WTC11 (cell line): ENCODE measurements around the gene AGBL5. TPM values are rescaled to one million over a fixed set of nuclear protein-coding genes. Genes with fewer than 3 reads are reported as not detected.
A peak's percentile ranks its signal among the peaks of the same experiment; 100 is the strongest.

ENCODE experiments used
- ATAC-seq: fragments of 200-7000 bp; cut with Tn5 transposase; 2 replicates; pipeline ENCODE4 v1.10.0; 2021; ENCODE audit warnings: mild to moderate bottlenecking, moderate library complexity
- CTCF ChIA-PET: fragments of 300-600 bp; sonication (Branson Sonifier 250); formaldehyde crosslinking; loops from one replicate; lab custom pipeline; 2021; ENCODE audit warnings: antibody characterized with exemption; lab: Charles Lee
- POLR2A ChIA-PET: fragments of 350-600 bp; sonication (Branson Sonifier 250); formaldehyde crosslinking; loops from one replicate; lab custom pipeline; 2021; ENCODE audit warnings: antibody characterized with exemption; lab: Charles Lee
- DNase-seq: peaks from one replicate; pipeline ENCODE4 v3.0.0; 2021; ENCODE audit warnings: low spot score
- H3K27ac Mint-ChIP-seq: 2 replicates; pipeline ENCODE4 v1.8.0; 2021; ENCODE audit warnings: mixed read lengths
- H3K27me3 Mint-ChIP-seq: 2 replicates; pipeline ENCODE4 v1.8.0; 2021; ENCODE audit warnings: low read depth, mild to moderate bottlenecking, moderate library complexity, mixed read lengths
- H3K36me3 Mint-ChIP-seq: 2 replicates; pipeline ENCODE4 v1.8.0; 2021; ENCODE audit warnings: mixed read lengths
- H3K4me1 Mint-ChIP-seq: 2 replicates; pipeline ENCODE4 v1.8.0; 2022; ENCODE audit warnings: mixed read lengths
- H3K4me3 Mint-ChIP-seq: 2 replicates; pipeline ENCODE4 v1.8.0; 2021; ENCODE audit warnings: mild to moderate bottlenecking, moderate library complexity, mixed read lengths
- H3K9me3 Mint-ChIP-seq: 2 replicates; pipeline ENCODE4 v1.8.0; 2021; ENCODE audit warnings: mixed read lengths
- ATF1 ChIP-seq: sonication (generic); formaldehyde crosslinking; IDR thresholded peaks from 2 replicates; pipeline ENCODE4 v1.8.1; 2023; ENCODE audit warnings: mild to moderate bottlenecking, moderate library complexity, missing genetic modification reagents
- CBFB ChIP-seq: sonication (generic); formaldehyde crosslinking; IDR thresholded peaks from 2 replicates; pipeline ENCODE4 v1.8.1; 2022; ENCODE audit warnings: mild to moderate bottlenecking, low read depth, missing genetic modification reagents
- CREB1 ChIP-seq: sonication (generic); formaldehyde crosslinking; IDR thresholded peaks from 2 replicates; pipeline ENCODE4 v1.8.0; 2023; ENCODE audit warnings: mild to moderate bottlenecking, missing genetic modification reagents
- CTCF ChIP-seq: fragments of 200-600 bp; IDR thresholded peaks from 2 replicates; pipeline ENCODE4 v1.8.0; 2022; ENCODE audit warnings: antibody characterized with exemption
- ESRRA ChIP-seq: sonication (generic); formaldehyde crosslinking; IDR thresholded peaks from 2 replicates; pipeline ENCODE4 v1.8.1; 2022; ENCODE audit warnings: mild to moderate bottlenecking, missing genetic modification reagents, borderline replicate concordance
- ETV6 ChIP-seq: sonication (generic); formaldehyde crosslinking; IDR thresholded peaks from 2 replicates; pipeline ENCODE4 v1.8.1; 2022; ENCODE audit warnings: mild to moderate bottlenecking, missing genetic modification reagents
- MLX ChIP-seq: sonication (generic); formaldehyde crosslinking; IDR thresholded peaks from 2 replicates; pipeline ENCODE4 v1.8.1; 2023; ENCODE audit warnings: mild to moderate bottlenecking, missing genetic modification reagents, moderate library complexity
- MYBL2 ChIP-seq: sonication (generic); formaldehyde crosslinking; IDR thresholded peaks from 2 replicates; pipeline ENCODE4 v1.8.1; 2023; ENCODE audit warnings: mild to moderate bottlenecking, moderate library complexity, missing genetic modification reagents
- NFATC4 ChIP-seq: fragments of 250-450 bp; sonication (Bioruptor Pico); IDR thresholded peaks from 2 replicates; pipeline ENCODE4 v1.9.0; 2021; ENCODE audit warnings: mild to moderate bottlenecking
- NR1H2 ChIP-seq: sonication (generic); formaldehyde crosslinking; IDR thresholded peaks from 2 replicates; pipeline ENCODE4 v1.9.0; 2021; ENCODE audit warnings: mild to moderate bottlenecking, moderate library complexity, missing genetic modification reagents
- OVOL2 ChIP-seq: fragments of 250-450 bp; sonication (Bioruptor Pico); IDR thresholded peaks from 2 replicates; pipeline ENCODE4 v1.9.0; 2021; ENCODE audit warnings: mild to moderate bottlenecking, borderline replicate concordance
- PRDM15 ChIP-seq: sonication (generic); formaldehyde crosslinking; IDR thresholded peaks from 2 replicates; pipeline ENCODE4 v1.8.0; 2022; ENCODE audit warnings: missing genetic modification reagents
- SP1 ChIP-seq: sonication (generic); formaldehyde crosslinking; conservative IDR thresholded peaks from 2 replicates; pipeline ENCODE4 v1.8.1; 2022; ENCODE audit warnings: missing genetic modification reagents
- TCF7 ChIP-seq: sonication (generic); formaldehyde crosslinking; IDR thresholded peaks from 2 replicates; pipeline ENCODE4 v1.8.0; 2022; ENCODE audit warnings: mild to moderate bottlenecking, low read depth, missing genetic modification reagents, moderate library complexity
- TEAD1 ChIP-seq: sonication (generic); formaldehyde crosslinking; IDR thresholded peaks from 2 replicates; pipeline ENCODE4 v1.8.0; 2022; ENCODE audit warnings: mild to moderate bottlenecking, missing genetic modification reagents
- ZNF138 ChIP-seq: sonication (generic); formaldehyde crosslinking; conservative IDR thresholded peaks from 2 replicates; pipeline ENCODE4 v1.8.1; 2022; ENCODE audit warnings: mild to moderate bottlenecking, moderate library complexity, missing genetic modification reagents
- ZNF219 ChIP-seq: sonication (generic); formaldehyde crosslinking; IDR thresholded peaks from 2 replicates; pipeline ENCODE4 v1.8.0; 2023; ENCODE audit warnings: missing genetic modification reagents, mild to moderate bottlenecking, borderline replicate concordance
- ZNF232 ChIP-seq: sonication (generic); formaldehyde crosslinking; IDR thresholded peaks from 2 replicates; pipeline ENCODE4 v1.8.0; 2022; ENCODE audit warnings: mild to moderate bottlenecking, missing genetic modification reagents
- ZNF263 ChIP-seq: sonication (generic); formaldehyde crosslinking; IDR thresholded peaks from 2 replicates; pipeline ENCODE4 v1.8.1; 2022; ENCODE audit warnings: low read depth, mild to moderate bottlenecking, moderate library complexity, missing genetic modification reagents
- ZNF317 ChIP-seq: sonication (generic); formaldehyde crosslinking; IDR thresholded peaks from 2 replicates; pipeline ENCODE4 v1.8.1; 2023; ENCODE audit warnings: low read depth, mild to moderate bottlenecking, moderate library complexity, missing genetic modification reagents, borderline replicate concordance
- ZNF416 ChIP-seq: fragments of 250-450 bp; sonication (Bioruptor Pico); IDR thresholded peaks from 2 replicates; pipeline ENCODE4 v1.9.0; 2021; ENCODE audit warnings: mild to moderate bottlenecking, inconsistent platforms
- ZNF423 ChIP-seq: fragments of 250-450 bp; sonication (Bioruptor Pico); IDR thresholded peaks from 2 replicates; pipeline ENCODE4 v2.1.2; 2022; ENCODE audit warnings: mild to moderate bottlenecking, moderate library complexity
- total RNA-seq: library from RNA; stranded (reverse); gene quantifications from 3 replicates; pipeline ENCODE4 v1.2.3, GENCODE V29; 2021
- TF ChIP-seq, protein P1 (sequence below): sonication (generic); formaldehyde crosslinking; IDR thresholded peaks from 2 replicates; pipeline ENCODE4 v1.8.0; 2022; ENCODE audit warnings: mild to moderate bottlenecking, missing genetic modification reagents
- TF ChIP-seq, protein P2 (sequence below): fragments of 250-450 bp; sonication (Bioruptor Pico); IDR thresholded peaks from 2 replicates; pipeline ENCODE4 v1.9.0; 2021; ENCODE audit warnings: mild to moderate bottlenecking

The AGBL5 gene
- total RNA-seq, 1 experiment from 2014 or later = 43.0 TPM

GRCh38 chr2:27069436-27069835 is 18.0 kb downstream of the AGBL5 start (continued):
- TF ChIP-seq, protein P1, sequence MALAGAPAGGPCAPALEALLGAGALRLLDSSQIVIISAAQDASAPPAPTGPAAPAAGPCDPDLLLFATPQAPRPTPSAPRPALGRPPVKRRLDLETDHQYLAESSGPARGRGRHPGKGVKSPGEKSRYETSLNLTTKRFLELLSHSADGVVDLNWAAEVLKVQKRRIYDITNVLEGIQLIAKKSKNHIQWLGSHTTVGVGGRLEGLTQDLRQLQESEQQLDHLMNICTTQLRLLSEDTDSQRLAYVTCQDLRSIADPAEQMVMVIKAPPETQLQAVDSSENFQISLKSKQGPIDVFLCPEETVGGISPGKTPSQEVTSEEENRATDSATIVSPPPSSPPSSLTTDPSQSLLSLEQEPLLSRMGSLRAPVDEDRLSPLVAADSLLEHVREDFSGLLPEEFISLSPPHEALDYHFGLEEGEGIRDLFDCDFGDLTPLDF = no peak

DNA sequence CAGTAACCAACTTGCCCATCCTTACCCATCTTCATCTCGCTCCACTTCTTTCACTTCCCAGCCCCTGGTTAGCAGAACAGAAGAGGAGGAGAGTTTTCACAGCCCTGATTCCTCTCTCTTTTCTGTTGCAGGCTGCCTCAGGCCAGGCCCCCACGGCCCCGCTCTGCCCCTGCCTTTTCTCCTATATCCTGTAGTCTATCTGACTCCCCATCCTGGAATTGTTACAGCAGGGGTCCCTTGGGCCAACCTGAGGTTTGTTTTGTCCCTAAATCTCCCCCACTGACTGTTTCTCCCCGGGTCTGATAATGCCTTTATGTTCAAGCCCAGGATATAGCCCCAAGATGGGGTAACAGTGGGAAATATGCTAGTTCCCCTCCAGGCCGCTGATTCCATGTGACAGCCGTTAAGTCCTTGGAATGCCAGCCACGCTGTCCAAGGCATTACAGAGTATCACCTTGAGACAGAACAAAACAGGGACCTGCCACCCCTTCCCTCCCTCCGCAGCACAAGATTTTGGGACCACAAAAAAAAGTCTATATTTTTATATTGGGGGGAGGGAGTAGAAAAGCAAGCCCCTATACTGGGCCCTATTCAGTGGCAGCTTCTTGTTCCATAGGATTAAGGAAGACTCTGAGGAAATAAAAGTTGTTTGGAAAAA is 18.6 kb downstream of the AGBL5 start:
- peak overlapping the region; percentile 98 for H3K4me3 Mint-ChIP-seq
- no peak for ATAC-seq
- no peaks in the 10 kb centered on the region; the same call in 1 of the 2 replicates for H3K27me3 Mint-ChIP-seq
- CTCF ChIA-PET = interaction anchor here (3.4 kb wide), 1 partner anchor 19 kb away, joined by 17 read pairs; the partner anchor contains the start of gene AGBL5
- peaks cover 36% of the 10 kb centered on the region for H3K36me3 Mint-ChIP-seq
- no peak for DNase-seq
- POLR2A ChIA-PET = no interaction called here
- H3K4me1 Mint-ChIP-seq = peaks cover 11% of the 10 kb centered on the region
- H3K27ac Mint-ChIP-seq = no peak overlapping the region
- no peak for TF ChIP-seq NR1H2
- TF ChIP-seq CREB1 (CRISPR knock-in tag) = no peak
- no peak for TF ChIP-seq SP1
- no peak for TF ChIP-seq ZNF416
- no peaks in the 10 kb centered on the region for H3K9me3 Mint-ChIP-seq

- H3K4me3 Mint-ChIP-seq = peak overlapping the region; percentile 98
- no peaks in the 10 kb centered on the region for H3K9me3 Mint-ChIP-seq
- TF ChIP-seq, protein P2, sequence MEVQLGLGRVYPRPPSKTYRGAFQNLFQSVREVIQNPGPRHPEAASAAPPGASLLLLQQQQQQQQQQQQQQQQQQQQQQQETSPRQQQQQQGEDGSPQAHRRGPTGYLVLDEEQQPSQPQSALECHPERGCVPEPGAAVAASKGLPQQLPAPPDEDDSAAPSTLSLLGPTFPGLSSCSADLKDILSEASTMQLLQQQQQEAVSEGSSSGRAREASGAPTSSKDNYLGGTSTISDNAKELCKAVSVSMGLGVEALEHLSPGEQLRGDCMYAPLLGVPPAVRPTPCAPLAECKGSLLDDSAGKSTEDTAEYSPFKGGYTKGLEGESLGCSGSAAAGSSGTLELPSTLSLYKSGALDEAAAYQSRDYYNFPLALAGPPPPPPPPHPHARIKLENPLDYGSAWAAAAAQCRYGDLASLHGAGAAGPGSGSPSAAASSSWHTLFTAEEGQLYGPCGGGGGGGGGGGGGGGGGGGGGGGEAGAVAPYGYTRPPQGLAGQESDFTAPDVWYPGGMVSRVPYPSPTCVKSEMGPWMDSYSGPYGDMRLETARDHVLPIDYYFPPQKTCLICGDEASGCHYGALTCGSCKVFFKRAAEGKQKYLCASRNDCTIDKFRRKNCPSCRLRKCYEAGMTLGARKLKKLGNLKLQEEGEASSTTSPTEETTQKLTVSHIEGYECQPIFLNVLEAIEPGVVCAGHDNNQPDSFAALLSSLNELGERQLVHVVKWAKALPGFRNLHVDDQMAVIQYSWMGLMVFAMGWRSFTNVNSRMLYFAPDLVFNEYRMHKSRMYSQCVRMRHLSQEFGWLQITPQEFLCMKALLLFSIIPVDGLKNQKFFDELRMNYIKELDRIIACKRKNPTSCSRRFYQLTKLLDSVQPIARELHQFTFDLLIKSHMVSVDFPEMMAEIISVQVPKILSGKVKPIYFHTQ = no peak
- TF ChIP-seq ZNF423 (CRISPR knock-in tag) (no peak), ESRRA (CRISPR knock-in tag) (no peak), CTCF (no peak), TCF7 (CRISPR knock-in tag) (no peak), ATF1 (CRISPR knock-in tag) (no peak), OVOL2 (no peak), MLX (CRISPR knock-in tag) (no peak), CBFB (CRISPR knock-in tag) (no peak), PRDM15 (CRISPR knock-in tag) (no peak), ZNF317 (no peak; the same call in 1 of the 2 replicates), ETV6 (CRISPR knock-in tag) (no peak), ZNF263 (no peak), ZNF232 (no peak), NFATC4 (no peak), TEAD1 (CRISPR knock-in tag) (no peak), ZNF138 (no peak), MYBL2 (no peak), ZNF219 (CRISPR knock-in tag) (no peak)
- no peaks in the 10 kb centered on the region; the same call in 1 of the 2 replicates for H3K27me3 Mint-ChIP-seq
- H3K36me3 Mint-ChIP-seq = peaks cover 32% of the 10 kb centered on the region
- POLR2A ChIA-PET = interaction anchor here (0.6 to 3.2 kb wide), 13 partner anchors 8 to 165 kb away, joined by 3 to 27 read pairs (median 4); partner anchors contain the start of genes AGBL5, KHK, SLC5A6 and TMEM214
- CTCF ChIA-PET = interaction anchor here (0.9 to 4.5 kb wide), 14 partner anchors 10 to 225 kb away, joined by 3 to 50 read pairs (median 7); partner anchors contain the start of genes AGBL5, KHK and PREB
- no peak for DNase-seq
- H3K4me1 Mint-ChIP-seq = peaks cover 11% of the 10 kb centered on the region
- H3K27ac Mint-ChIP-seq = peak overlapping the region; percentile 90
- no peak for ATAC-seq
These were observed 19.3 kb downstream of the AGBL5 start for GRCh38 chr2:27070653-27071276.
